CD4-positive, alpha-beta T cell treated with Interleukin-12 subunit alpha and Interleukin-12 subunit beta, for 1 hour (primary cell): ENCODE data around the gene CREBZF.
"Not testable (repeated sequence)": the region's sequence is repeated elsewhere in the genome, so short reads cannot be mapped to it uniquely, and the experiment has no call there.

ENCODE experiments used
- DNase-seq: peaks from one replicate; pipeline ENCODE4 v3.0.0-alpha.2; 2020

Gene CREBZF

GRCh38 chr11:85670949-85671663 is 6.2 kb upstream of the CREBZF start:
- DNase-seq = not testable (repeated sequence)

- no peak for DNase-seq
These were observed 3.2 kb upstream of the CREBZF start for GRCh38 chr11:85668157-85668556.

- DNase-seq = no peak
These were observed 1.8 kb upstream of the CREBZF start for GRCh38 chr11:85666687-85667086.

GRCh38 chr11:85665733-85666132 is 804 bp upstream of the CREBZF start:
- DNase-seq = peak; percentile 25

GRCh38 chr11:85663753-85664614 is 945 bp downstream of the CREBZF start:
- peak; percentile 91 for DNase-seq

GRCh38 chr11:85663080-85663752 is 1.7 kb downstream of the CREBZF start:
- DNase-seq = peak; percentile 45

GRCh38 chr11:85661972-85662664 is 2.8 kb downstream of the CREBZF start:
- DNase-seq = no peak

GRCh38 chr11:85658180-85658579 is 6.7 kb downstream of the CREBZF start:
- no peak for DNase-seq

- no peak for DNase-seq
These were observed 8.2 kb downstream of the CREBZF start for GRCh38 chr11:85656777-85657176.

- DNase-seq = not testable (repeated sequence)
These were observed 10.6 kb downstream of the CREBZF start for GRCh38 chr11:85654343-85654742.

- no peak for DNase-seq
These were observed 12.0 kb downstream of the CREBZF start for GRCh38 chr11:85652786-85653447.

GRCh38 chr11:85651118-85651517 is 13.8 kb downstream of the CREBZF start:
- no peak for DNase-seq

GRCh38 chr11:85647604-85648299 is 17.2 kb downstream of the CREBZF start, which contains the start of gene TMEM126A:
TSS of gene TMEM126A (plus strand) at chr11:85647967. CDS start at chr11:85650256, 2,289 bp downstream.
- peak; percentile 90 for DNase-seq

GRCh38 chr11:85647078-85647477 is 17.9 kb downstream of the CREBZF start:
- DNase-seq = no peak

GRCh38 chr11:85643191-85643614 is 21.7 kb downstream of the CREBZF start:
- DNase-seq = no peak

GRCh38 chr11:85634747-85635146 is 30.2 kb downstream of the CREBZF start:
- DNase-seq = no peak

- no peak for DNase-seq
These were observed 36.1 kb downstream of the CREBZF start for GRCh38 chr11:85628771-85629341.

- peak; percentile 94 for DNase-seq
These were observed 36.7 kb downstream of the CREBZF start, which contains the start of gene TMEM126B for GRCh38 chr11:85627998-85628770. TSS of gene TMEM126B (plus strand) at chr11:85628593. CDS start at chr11:85628608, 15 bp downstream.

GRCh38 chr11:85627332-85627997 is 37.5 kb downstream of the CREBZF start, which contains the start of gene DLG2:
TSS of gene DLG2 (minus strand) at chr11:85627344.
- peak; percentile 8 for DNase-seq
